GM12891 (cell line): ENCODE measurements around the gene TRAF1. TPM values are rescaled to one million over a fixed set of nuclear protein-coding genes. Genes with fewer than 3 reads are reported as not detected.
A peak's percentile ranks its signal among the peaks of the same experiment; 100 is the strongest.
"Not testable (repeated sequence)": the region's sequence is repeated elsewhere in the genome, so short reads cannot be mapped to it uniquely, and the experiment has no call there.

Experiments
- DNase-seq: peaks from one replicate; pipeline ENCODE4 v3.0.0; 2011; ENCODE audit warnings: low spot score; ENCODE audit not compliant: insufficient read length
- FAIRE-seq: peaks from 2 replicates; lab custom pipeline; 2011; peaks lifted over from hg19 to GRCh38; lab: Jason Lieb, UNC
- PAX5 ChIP-seq: IDR thresholded peaks from 2 replicates; pipeline ENCODE4 v1.6.1; 2011; ENCODE audit warnings: low read length, moderate library complexity, mild to moderate bottlenecking; ENCODE audit not compliant: insufficient read depth, severe bottlenecking
- POLR2A ChIP-seq: IDR thresholded peaks from 2 replicates; pipeline ENCODE4 v1.6.1; 2011; ENCODE audit warnings: low read depth, low read length, control low read depth
- POLR2AphosphoS5 ChIP-seq: IDR thresholded peaks from 2 replicates; pipeline ENCODE4 v1.6.1; 2011; ENCODE audit warnings: low read depth, low read length, control low read depth
- POU2F2 ChIP-seq: IDR thresholded peaks from 2 replicates; pipeline ENCODE4 v1.6.1; 2011; ENCODE audit warnings: low read depth, mild to moderate bottlenecking, control low read depth, low read length, moderate library complexity
- SPI1 ChIP-seq: IDR thresholded peaks from 2 replicates; pipeline ENCODE4 v1.6.1; 2011; ENCODE audit warnings: low read depth, low read length, control low read depth
- TAF1 ChIP-seq: IDR thresholded peaks from 2 replicates; pipeline ENCODE4 v1.6.1; 2011; ENCODE audit warnings: low read depth, low read length, control low read depth
- polyA plus RNA-seq: library from polyadenylated mRNA; unstranded; fragments of >200 nt; gene quantifications from one replicate; pipeline ENCODE4 v1.2.1, GENCODE V29; 2012; ENCODE audit warnings: low read depth, missing spikeins, inconsistent platforms; ENCODE audit not compliant: missing spikeins

TRAF1 gene
- 107 TPM for polyA plus RNA-seq

- peak; percentile 92 for FAIRE-seq
- DNase-seq: no peak
- TF ChIP-seq POLR2A (peak; percentile 16; the same call in 1 of the 2 replicates), SPI1 (peak; percentile 91), POU2F2 (no peak)
Measured at GRCh38 chr9:120926397-120926928, at the start of gene TRAF1. Gene TRAF1, minus strand, starts transcription at chr9:120926796. Its CDS starts 721 bp downstream, at chr9:120926075.

GRCh38 chr9:120974921-120975320 is 48.3 kb upstream of the TRAF1 start:
- no peak for FAIRE-seq

GRCh38 chr9:120974181-120974580 is 47.6 kb upstream of the TRAF1 start:
- TF ChIP-seq POLR2A (no peak), TAF1 (no peak), POLR2AphosphoS5 (no peak), SPI1 (no peak), PAX5 (no peak), POU2F2 (no peak)
- no peak for DNase-seq
- FAIRE-seq: no peak

More at GRCh38 chr9:120974921-120975320, 48.3 kb upstream of the TRAF1 start:
- TF ChIP-seq POLR2A (no peak), TAF1 (no peak), SPI1 (no peak), PAX5 (no peak), POLR2AphosphoS5 (no peak)
- DNase-seq: no peak

GRCh38 chr9:120971938-120972337 is 45.3 kb upstream of the TRAF1 start:
- TF ChIP-seq POLR2A: no peak
- no peak for TF ChIP-seq POU2F2
- TF ChIP-seq POLR2AphosphoS5: no peak
- no peak for TF ChIP-seq SPI1
- TF ChIP-seq PAX5: no peak
- TF ChIP-seq TAF1: no peak
- FAIRE-seq: peak; percentile 40
- DNase-seq: no peak

- DNase-seq, FAIRE-seq: not testable (repeated sequence)
Measured at GRCh38 chr9:120971471-120971870, 44.9 kb upstream of the TRAF1 start.

GRCh38 chr9:120970244-120970643 is 43.6 kb upstream of the TRAF1 start:
- FAIRE-seq (no peak), DNase-seq (no peak)
- no peak for TF ChIP-seq PAX5
- no peak for TF ChIP-seq POLR2A
- no peak for TF ChIP-seq POU2F2
- TF ChIP-seq SPI1: no peak
- TF ChIP-seq POLR2AphosphoS5: no peak
- no peak for TF ChIP-seq TAF1

GRCh38 chr9:120966013-120966369 is 39.4 kb upstream of the TRAF1 start:
- no peak for TF ChIP-seq SPI1
- TF ChIP-seq POLR2A: no peak
- TF ChIP-seq PAX5: no peak
- TF ChIP-seq POLR2AphosphoS5: no peak
- TF ChIP-seq POU2F2: no peak
- no peak for TF ChIP-seq TAF1
- FAIRE-seq (no peak), DNase-seq (no peak)

GRCh38 chr9:120965344-120966012 is 38.9 kb upstream of the TRAF1 start:
- TF ChIP-seq POLR2A (no peak), PAX5 (no peak), POLR2AphosphoS5 (no peak)
- FAIRE-seq (no peak), DNase-seq (no peak)

GRCh38 chr9:120961936-120962335 is 35.3 kb upstream of the TRAF1 start:
- TF ChIP-seq POLR2AphosphoS5 (no peak), POU2F2 (no peak), TAF1 (no peak)
- no peak for DNase-seq
- FAIRE-seq: no peak

GRCh38 chr9:120960001-120960400 is 33.4 kb upstream of the TRAF1 start:
- no peak for FAIRE-seq

GRCh38 chr9:120956862-120957261 is 30.3 kb upstream of the TRAF1 start:
- TF ChIP-seq POLR2A: no peak
- no peak for TF ChIP-seq POU2F2
- TF ChIP-seq POLR2AphosphoS5: no peak
- no peak for TF ChIP-seq SPI1
- no peak for TF ChIP-seq PAX5
- TF ChIP-seq TAF1: no peak
- no peak for FAIRE-seq
- DNase-seq: no peak

More at GRCh38 chr9:120960001-120960400, 33.4 kb upstream of the TRAF1 start:
- TF ChIP-seq TAF1 (no peak), POLR2A (no peak), POU2F2 (no peak), POLR2AphosphoS5 (no peak), PAX5 (no peak), SPI1 (no peak)
- no peak for DNase-seq
